Spinal cord (tissue), 10 donors: ENCODE results near the gene KCND3. TPM values are rescaled to one million over a fixed set of nuclear protein-coding genes. Genes with fewer than 3 reads are reported as not detected.

ENCODE experiments used
- DNase-seq, 6 donors: peaks; one replicate each; pipeline versions ENCODE4 v3.0.0 to v3.0.0-alpha.2; 2013 to 2015; ENCODE audit warnings: low spot score in 6 of 6, low read depth in 4 of 6
- H3K27ac ChIP-seq: one replicate; pipeline ENCODE4 v1.5.1; 2013; ENCODE audit warnings: low read depth, low read length, control low read depth
- H3K27me3 ChIP-seq: one replicate; pipeline ENCODE4 v1.6.1; 2013; ENCODE audit warnings: low read length; ENCODE audit not compliant: control insufficient read depth, insufficient read depth
- H3K36me3 ChIP-seq: one replicate; pipeline ENCODE4 v1.6.1; 2013; ENCODE audit warnings: low read length; ENCODE audit not compliant: control insufficient read depth, insufficient read depth
- H3K4me1 ChIP-seq: one replicate; pipeline ENCODE4 v1.6.1; 2013; ENCODE audit warnings: low read length; ENCODE audit not compliant: control insufficient read depth, insufficient read depth
- H3K4me3 ChIP-seq: one replicate; pipeline ENCODE4 v1.5.1; 2013; ENCODE audit warnings: low read depth, low read length, control low read depth
- H3K9me3 ChIP-seq: one replicate; pipeline ENCODE4 v1.6.1; 2013; ENCODE audit warnings: low read length; ENCODE audit not compliant: control insufficient read depth, insufficient read depth
- WGBS: methylation state at CpG from one replicate; pipeline ENCODE4 v1.1.5; 2013; ENCODE audit warnings: missing lambda C conversion rate; ENCODE audit not compliant: insufficient coverage; 5-methylcytosine and 5-hydroxymethylcytosine counted together
- polyA plus RNA-seq, 2 donors: library from polyadenylated mRNA; unstranded; fragments of 120-200 nt; gene quantifications; one replicate each; pipeline ENCODE4 v1.2.1, GENCODE V29; 2013; ENCODE audit not compliant: insufficient read length in 2 of 2
- total RNA-seq, 2 donors: library from RNA; depleted of rRNA in 1 of 2; stranded (reverse); fragments of 120-200 nt in 1 of 2; fragments of >200 nt in 1 of 2; gene quantifications; one replicate each; pipeline versions ENCODE4 v1.2.3 to v1.2.4, GENCODE V29; 2013 to 2014
- donor health status: healthy.

Gene KCND3
- total and polyA plus RNA-seq, 4 donors: 9.5 to 35.8 (median 23.3) TPM

DNA sequence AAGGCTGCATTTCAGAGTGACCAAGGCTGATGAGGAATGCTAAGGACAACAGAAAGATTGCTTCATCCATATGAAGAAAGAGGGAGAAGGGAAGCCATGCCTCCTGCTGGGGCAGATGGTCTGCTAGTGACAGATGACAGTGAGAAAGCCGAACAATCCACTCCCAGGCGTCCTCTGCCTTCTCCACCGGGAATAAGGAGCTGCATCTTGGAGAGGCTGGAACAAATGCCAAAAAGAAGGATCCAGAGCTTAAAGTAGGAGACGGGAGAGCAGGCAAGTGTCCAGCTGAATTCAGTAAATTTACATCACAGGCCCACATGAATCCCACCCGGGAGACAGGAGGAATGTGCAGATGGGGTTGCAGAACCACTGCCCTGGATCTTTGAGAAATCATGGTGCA lies 200.3 kb downstream of the KCND3 start:
- H3K27ac ChIP-seq: no peak overlapping the region
- no peaks in the 10 kb centered on the region for H3K27me3 ChIP-seq
- no peaks in the 10 kb centered on the region for H3K36me3 ChIP-seq
- no peak overlapping the region for H3K4me3 ChIP-seq
- H3K4me1 ChIP-seq: peaks cover 1% of the 10 kb centered on the region
- 49% methylated on average over 3 of the region's 5 CpGs for WGBS
- DNase-seq: peak in 1 of 6 donors; percentile 73
- no peaks in the 10 kb centered on the region for H3K9me3 ChIP-seq

- Histone ChIP-seq H3K4me3 (no peak overlapping the region), H3K36me3 (no peaks in the 10 kb centered on the region), H3K27me3 (no peaks in the 10 kb centered on the region), H3K27ac (no peak overlapping the region), H3K4me1 (no peaks in the 10 kb centered on the region), H3K9me3 (no peaks in the 10 kb centered on the region)
- DNase-seq: peak in 1 of 6 donors; percentile 32
- 94% methylated on average over 9 of the region's 9 CpGs for WGBS
Measured at GRCh38 chr1:111786669-111787207, 202.7 kb downstream of the KCND3 start.

- H3K4me1 ChIP-seq: no peaks in the 10 kb centered on the region
Measured at GRCh38 chr1:111784273-111784901, 205.1 kb downstream of the KCND3 start.

GRCh38 chr1:111779546-111779945 lies 209.9 kb downstream of the KCND3 start:
- WGBS: no CpG with 5 or more reads among the region's 2 CpGs
- no peaks in the 10 kb centered on the region for H3K9me3 ChIP-seq
- no peaks in the 10 kb centered on the region for H3K27me3 ChIP-seq

More at GRCh38 chr1:111784273-111784901, 205.1 kb downstream of the KCND3 start:
- WGBS: no CpG with 5 or more reads among the region's 4 CpGs
- H3K27me3 ChIP-seq: no peaks in the 10 kb centered on the region
- H3K9me3 ChIP-seq: no peaks in the 10 kb centered on the region
- no peak overlapping the region for H3K27ac ChIP-seq
- peaks cover 12% of the 10 kb centered on the region for H3K36me3 ChIP-seq
- no peak for DNase-seq
- no peak overlapping the region for H3K4me3 ChIP-seq

DNA sequence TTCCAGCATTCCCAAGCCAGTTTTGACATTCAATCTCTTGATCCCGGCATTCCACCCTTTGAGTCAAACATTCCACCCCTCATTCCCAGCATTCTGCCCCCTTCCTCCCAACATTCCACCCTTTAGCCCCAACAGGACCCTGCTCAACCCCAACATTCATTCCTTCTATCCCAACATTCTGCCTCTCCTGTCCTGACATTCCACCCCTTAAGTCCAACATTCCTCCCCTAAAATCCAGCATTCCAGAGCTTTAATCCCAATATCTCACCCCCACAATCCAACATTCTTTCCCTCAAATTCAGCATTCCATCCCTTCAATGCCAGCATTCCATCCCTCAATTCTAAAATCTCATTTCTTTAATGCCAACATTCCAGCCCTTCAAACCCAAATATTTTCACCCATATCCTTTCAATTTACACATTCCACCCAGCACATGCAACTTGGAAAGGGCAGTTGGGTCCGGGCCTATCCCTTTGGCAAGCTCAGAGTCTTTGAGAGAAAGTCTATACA lies 210.9 kb downstream of the KCND3 start:
- WGBS: 70% methylated on average over 1 of the region's 2 CpGs
- no peaks in the 10 kb centered on the region for H3K9me3 ChIP-seq
- no peak for DNase-seq
- no peak overlapping the region for H3K4me3 ChIP-seq
- peaks cover 4% of the 10 kb centered on the region for H3K4me1 ChIP-seq
- no peaks in the 10 kb centered on the region for H3K27me3 ChIP-seq
- H3K36me3 ChIP-seq: peaks cover 30% of the 10 kb centered on the region
- H3K27ac ChIP-seq: no peak overlapping the region

More at GRCh38 chr1:111779546-111779945, 209.9 kb downstream of the KCND3 start:
- no peak for DNase-seq
- H3K4me1 ChIP-seq: peaks cover 4% of the 10 kb centered on the region
- no peak overlapping the region for H3K27ac ChIP-seq
- peaks cover 30% of the 10 kb centered on the region for H3K36me3 ChIP-seq
- H3K4me3 ChIP-seq: no peak overlapping the region

- H3K27ac ChIP-seq: no peak overlapping the region
- H3K4me3 ChIP-seq: no peak overlapping the region
- peaks cover 4% of the 10 kb centered on the region for H3K4me1 ChIP-seq
- H3K36me3 ChIP-seq: peaks cover 30% of the 10 kb centered on the region
- no peaks in the 10 kb centered on the region for H3K27me3 ChIP-seq
- DNase-seq: no peak
- WGBS: 93% methylated on average over 4 of the region's 6 CpGs
- no peaks in the 10 kb centered on the region for H3K9me3 ChIP-seq
Measured at GRCh38 chr1:111778066-111778465, 211.4 kb downstream of the KCND3 start.

DNA sequence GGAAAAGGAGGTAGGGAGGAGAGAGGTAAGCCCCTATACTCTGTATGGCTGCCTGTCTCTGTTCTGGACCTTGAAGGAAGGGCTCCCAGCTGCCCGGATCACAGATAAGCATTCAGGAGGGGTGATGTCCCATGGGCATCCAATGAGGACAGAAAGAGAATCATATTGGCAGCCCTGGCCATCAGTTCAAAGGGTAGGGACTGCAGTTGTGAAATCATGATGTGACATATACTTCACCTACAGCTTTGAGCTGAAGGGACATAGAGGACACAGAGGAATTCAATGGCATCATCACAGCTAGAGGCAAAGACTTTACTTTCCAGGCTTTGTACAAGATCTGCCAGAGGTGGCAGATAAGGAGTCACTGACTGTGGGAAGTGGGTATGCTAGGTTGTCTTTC lies 212.2 kb downstream of the KCND3 start:
- Histone ChIP-seq H3K27ac (no peak overlapping the region), H3K9me3 (no peaks in the 10 kb centered on the region), H3K4me3 (no peak overlapping the region), H3K36me3 (peaks cover 30% of the 10 kb centered on the region), H3K27me3 (no peaks in the 10 kb centered on the region), H3K4me1 (peaks cover 4% of the 10 kb centered on the region)
- WGBS: 83% methylated on average over 1 of the region's 1 CpG
- DNase-seq: no peak

GRCh38 chr1:111776861-111777260 lies 212.6 kb downstream of the KCND3 start:
- H3K36me3 ChIP-seq: peaks cover 30% of the 10 kb centered on the region
- peaks cover 4% of the 10 kb centered on the region for H3K4me1 ChIP-seq
- DNase-seq: no peak
- whole genome bisulfite sequencing: 96% methylated on average over 6 of the region's 8 CpGs
- H3K9me3 ChIP-seq: no peaks in the 10 kb centered on the region
- H3K4me3 ChIP-seq: no peak overlapping the region
- H3K27me3 ChIP-seq: no peaks in the 10 kb centered on the region
- no peak overlapping the region for H3K27ac ChIP-seq

GRCh38 chr1:111776391-111776790 lies 213.1 kb downstream of the KCND3 start:
- Histone ChIP-seq H3K9me3 (no peaks in the 10 kb centered on the region), H3K4me3 (no peak overlapping the region), H3K4me1 (peaks cover 4% of the 10 kb centered on the region), H3K36me3 (peaks cover 30% of the 10 kb centered on the region), H3K27me3 (no peaks in the 10 kb centered on the region), H3K27ac (no peak overlapping the region)
- no CpG with 5 or more reads among the region's 2 CpGs for WGBS
- no peak for DNase-seq

- Histone ChIP-seq H3K9me3 (no peaks in the 10 kb centered on the region), H3K4me3 (no peak overlapping the region)
- 47% methylated on average over 4 of the region's 9 CpGs for WGBS
Measured at GRCh38 chr1:111775966-111776365, 213.5 kb downstream of the KCND3 start.

More at GRCh38 chr1:111775966-111776365, 213.5 kb downstream of the KCND3 start:
- Histone ChIP-seq H3K27me3 (no peaks in the 10 kb centered on the region), H3K36me3 (peaks cover 30% of the 10 kb centered on the region), H3K4me1 (peaks cover 4% of the 10 kb centered on the region), H3K27ac (no peak overlapping the region)
- DNase-seq: no peak
